Activated B cell treated with CpG ODN at 0.5 μM for 24 hours (primary cell): ENCODE measurements around the gene HADHA. TPM values are rescaled to one million over a fixed set of nuclear protein-coding genes. Genes with fewer than 3 reads are reported as not detected.
A peak's percentile ranks its signal among the peaks of the same experiment; 100 is the strongest.

Source experiments
- ATAC-seq: fragments of 200-7000 bp; cut with Tn5 transposase; one replicate; pipeline ENCODE4 v1.10.0; 2021; ENCODE audit warnings: low read depth, mild to moderate bottlenecking, moderate library complexity
- CTCF ChIA-PET: fragments of 350-600 bp; sonication (Branson Sonifier 250); formaldehyde crosslinking; loops from one replicate; lab custom pipeline; 2021; ENCODE audit warnings: antibody characterized with exemption; lab: Charles Lee
- POLR2A ChIA-PET: fragments of 350-600 bp; sonication (Branson Sonifier 250); formaldehyde crosslinking; loops from one replicate; lab custom pipeline; 2021; ENCODE audit warnings: antibody characterized with exemption; lab: Charles Lee
- DNase-seq: peaks from one replicate; pipeline ENCODE4 v3.0.0; 2022
- H3K27ac Mint-ChIP-seq: one replicate; pipeline ENCODE4 v1.8.0; 2020; ENCODE audit warnings: mixed read lengths
- H3K27me3 Mint-ChIP-seq: one replicate; pipeline ENCODE4 v1.8.0; 2021; ENCODE audit warnings: mixed read lengths
- H3K36me3 Mint-ChIP-seq: one replicate; pipeline ENCODE4 v1.8.0; 2021; ENCODE audit warnings: low read depth, mixed read lengths
- H3K4me1 Mint-ChIP-seq: one replicate; pipeline ENCODE4 v1.8.0; 2021; ENCODE audit warnings: mixed read lengths
- H3K4me3 Mint-ChIP-seq: one replicate; pipeline ENCODE4 v1.8.0; 2020; ENCODE audit warnings: mild to moderate bottlenecking, mixed read lengths
- H3K9me3 Mint-ChIP-seq: one replicate; pipeline ENCODE4 v1.8.0; 2020; ENCODE audit warnings: mixed read lengths
- intact Hi-C: fragments of 100-400 bp; cut with micrococcal nuclease; formaldehyde crosslinking; loops from one replicate; pipeline ENCODE4 v1.15.1; 2024
- total RNA-seq: library from RNA; stranded (reverse); gene quantifications from 2 replicates; pipeline ENCODE4 v1.2.3, GENCODE V29; 2022
- TF ChIP-seq, protein P1 (sequence below): fragments of 200-600 bp; IDR thresholded peaks from one replicate; pipeline ENCODE4 v1.8.0; 2022; ENCODE audit warnings: antibody characterized with exemption, mild to moderate bottlenecking

The HADHA gene
- total RNA-seq, 1 donor from 2014 or later = 127 TPM

GRCh38 chr2:26182441-26182840 lies 62.0 kb downstream of the HADHA start:
- ATAC-seq = no peak
- ChIA-PET POLR2A (interaction anchor here (1.0 kb wide), 1 partner anchor 304 kb away, joined by 3 read pairs; the partner anchor contains the start of gene ASXL2), CTCF (no interaction called here)
- peaks cover 17% of the 10 kb centered on the region for H3K4me1 Mint-ChIP-seq
- DNase-seq = no peak
- H3K4me3 Mint-ChIP-seq = no peak overlapping the region
- H3K9me3 Mint-ChIP-seq = no peaks in the 10 kb centered on the region
- no peaks in the 10 kb centered on the region for H3K36me3 Mint-ChIP-seq
- intact Hi-C loops = no loop called here
- H3K27me3 Mint-ChIP-seq = peaks cover 17% of the 10 kb centered on the region
- TF ChIP-seq, protein P1, sequence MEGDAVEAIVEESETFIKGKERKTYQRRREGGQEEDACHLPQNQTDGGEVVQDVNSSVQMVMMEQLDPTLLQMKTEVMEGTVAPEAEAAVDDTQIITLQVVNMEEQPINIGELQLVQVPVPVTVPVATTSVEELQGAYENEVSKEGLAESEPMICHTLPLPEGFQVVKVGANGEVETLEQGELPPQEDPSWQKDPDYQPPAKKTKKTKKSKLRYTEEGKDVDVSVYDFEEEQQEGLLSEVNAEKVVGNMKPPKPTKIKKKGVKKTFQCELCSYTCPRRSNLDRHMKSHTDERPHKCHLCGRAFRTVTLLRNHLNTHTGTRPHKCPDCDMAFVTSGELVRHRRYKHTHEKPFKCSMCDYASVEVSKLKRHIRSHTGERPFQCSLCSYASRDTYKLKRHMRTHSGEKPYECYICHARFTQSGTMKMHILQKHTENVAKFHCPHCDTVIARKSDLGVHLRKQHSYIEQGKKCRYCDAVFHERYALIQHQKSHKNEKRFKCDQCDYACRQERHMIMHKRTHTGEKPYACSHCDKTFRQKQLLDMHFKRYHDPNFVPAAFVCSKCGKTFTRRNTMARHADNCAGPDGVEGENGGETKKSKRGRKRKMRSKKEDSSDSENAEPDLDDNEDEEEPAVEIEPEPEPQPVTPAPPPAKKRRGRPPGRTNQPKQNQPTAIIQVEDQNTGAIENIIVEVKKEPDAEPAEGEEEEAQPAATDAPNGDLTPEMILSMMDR = no peak
- H3K27ac Mint-ChIP-seq = no peak overlapping the region

DNA sequence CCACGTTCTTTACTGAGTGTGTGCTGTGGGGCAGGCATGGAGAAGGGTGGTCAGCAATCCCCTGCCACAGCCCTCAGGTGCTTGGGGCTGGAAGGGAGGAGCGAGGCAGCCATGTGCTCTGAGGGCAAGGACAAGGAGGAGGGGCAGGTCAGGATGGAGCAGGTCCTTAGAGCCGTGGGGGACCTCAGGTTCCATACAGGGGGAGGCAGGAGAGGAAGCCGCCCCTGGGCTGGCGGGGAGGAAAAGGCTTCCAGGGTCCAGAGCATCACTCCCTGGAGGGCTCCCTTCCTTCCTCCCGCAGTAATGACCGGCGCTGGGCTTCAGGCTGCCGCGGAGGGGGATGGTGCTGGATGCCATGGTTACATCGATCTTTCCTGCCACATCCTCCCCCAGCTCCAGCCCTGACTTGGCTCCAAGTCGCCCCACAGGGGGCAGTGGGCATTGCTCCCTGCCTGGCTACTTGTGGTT lies 65.0 kb downstream of the HADHA start:
- ATAC-seq (no peak), DNase-seq (no peak)
- POLR2A ChIA-PET = no interaction called here
- Mint-ChIP-seq H3K4me1 (peaks cover 10% of the 10 kb centered on the region), H3K27me3 (peaks cover 29% of the 10 kb centered on the region), H3K4me3 (peak overlapping the region; percentile 78), H3K27ac (no peak overlapping the region), H3K36me3 (no peaks in the 10 kb centered on the region), H3K9me3 (no peaks in the 10 kb centered on the region)
- TF ChIP-seq, protein P1 = no peak
- CTCF ChIA-PET = no interaction called here
- intact Hi-C loops = no loop called here

GRCh38 chr2:26178746-26179436 lies 65.5 kb downstream of the HADHA start:
- CTCF ChIA-PET = no interaction called here
- peaks cover 13% of the 10 kb centered on the region for H3K4me1 Mint-ChIP-seq
- no peak for DNase-seq
- no peak overlapping the region for H3K27ac Mint-ChIP-seq
- TF ChIP-seq, protein P1 = no peak
- H3K27me3 Mint-ChIP-seq = peaks cover 32% of the 10 kb centered on the region
- H3K4me3 Mint-ChIP-seq = peak overlapping the region; percentile 78
- POLR2A ChIA-PET = interaction anchor here (0.7 kb wide), 1 partner anchor 65 kb away, joined by 5 read pairs; no protein-coding TSS in a partner anchor
- intact Hi-C loops = no loop called here
- no peaks in the 10 kb centered on the region for H3K9me3 Mint-ChIP-seq
- ATAC-seq = peak; percentile 60
- H3K36me3 Mint-ChIP-seq = no peaks in the 10 kb centered on the region

- POLR2A ChIA-PET = interaction anchor here (0.7 kb wide), 1 partner anchor 66 kb away, joined by 5 read pairs; no protein-coding TSS in a partner anchor
Observed at GRCh38 chr2:26178246-26178645, 66.2 kb downstream of the HADHA start.

GRCh38 chr2:26177122-26177521 lies 67.3 kb downstream of the HADHA start:
- Mint-ChIP-seq H3K4me1 (peaks cover 18% of the 10 kb centered on the region), H3K9me3 (no peaks in the 10 kb centered on the region), H3K4me3 (no peak overlapping the region), H3K36me3 (no peaks in the 10 kb centered on the region), H3K27me3 (peaks cover 35% of the 10 kb centered on the region), H3K27ac (no peak overlapping the region)
- TF ChIP-seq, protein P1 = no peak
- intact Hi-C loops = no loop called here
- no peak for ATAC-seq
- DNase-seq = no peak
- ChIA-PET CTCF (no interaction called here), POLR2A (no interaction called here)

More at GRCh38 chr2:26178246-26178645, 66.2 kb downstream of the HADHA start:
- Mint-ChIP-seq H3K27ac (no peak overlapping the region), H3K4me1 (peaks cover 15% of the 10 kb centered on the region), H3K9me3 (no peaks in the 10 kb centered on the region), H3K27me3 (peaks cover 32% of the 10 kb centered on the region), H3K4me3 (no peak overlapping the region), H3K36me3 (no peaks in the 10 kb centered on the region)
- intact Hi-C loops = no loop called here
- TF ChIP-seq, protein P1 = no peak
- DNase-seq = no peak
- ATAC-seq = no peak
- CTCF ChIA-PET = no interaction called here
